Uterus (tissue), 4 donors: ENCODE results near the gene FGFBP1. TPM values are rescaled to one million over a fixed set of nuclear protein-coding genes. Genes with fewer than 3 reads are reported as not detected.

Source experiments
- DNase-seq, 2 donors: peaks; one replicate each; pipeline ENCODE4 v3.0.0-alpha.2; 2019 to 2020
- H3K27ac ChIP-seq, 2 donors: fragments of 200-600 bp; sonication (generic); 1 replicate in 1 of 2; 2 replicates in 1 of 2; pipeline ENCODE4 v1.5.1; 2016 to 2018
- H3K27me3 ChIP-seq, 2 donors: fragments of 200-600 bp; sonication (generic); one replicate each; pipeline ENCODE4 v1.5.1; 2018 to 2019; ENCODE audit warnings: control low read depth in 1 of 2
- H3K36me3 ChIP-seq, 2 donors: fragments of 200-600 bp; sonication (generic); one replicate each; pipeline ENCODE4 v1.5.1; 2019; ENCODE audit warnings: control low read depth in 1 of 2
- H3K4me1 ChIP-seq, 2 donors: fragments of 200-600 bp; sonication (generic); one replicate each; pipeline ENCODE4 v1.5.1; 2018 to 2019; ENCODE audit warnings: control low read depth in 1 of 2
- H3K4me3 ChIP-seq, 2 donors: fragments of 200-600 bp; sonication (generic); 1 replicate in 1 of 2; 2 replicates in 1 of 2; pipeline ENCODE4 v1.5.1; 2018 to 2019; ENCODE audit warnings: mild to moderate bottlenecking in 1 of 2
- H3K9me3 ChIP-seq, 2 donors: fragments of 200-600 bp; sonication (generic); one replicate each; pipeline ENCODE4 v1.5.1; 2019; ENCODE audit warnings: control low read depth in 1 of 2
- POLR2A ChIP-seq, 2 donors: fragments of 450-650 bp; IDR thresholded peaks; one replicate each; pipeline ENCODE4 v1.6.1; 2016; ENCODE audit warnings: antibody characterized with exemption in 2 of 2, mild to moderate bottlenecking in 1 of 2, moderate library complexity in 1 of 2
- intact Hi-C: fragments of 100-400 bp; cut with DNase I; formaldehyde crosslinking; loops from one replicate; pipeline ENCODE4 v1.15.1; 2023; ENCODE audit warnings: low total_unique reads
- total RNA-seq, 4 donors: library from RNA; depleted of rRNA in 3 of 4; stranded (reverse); fragments of >200 nt in 3 of 4; gene quantifications; one replicate each; pipeline versions ENCODE4 v1.1.0 to v1.2.4, GENCODE V29; 2014 to 2023
- TF ChIP-seq, protein P1 (sequence below), 4 experiments: fragments of 200-600 bp in 2 of 4; fragments of 450-650 bp in 2 of 4; sonication (generic) in 2 of 4; IDR thresholded peaks; one replicate each; pipeline ENCODE4 v1.5.1; 2016 to 2019; ENCODE audit warnings: antibody characterized with exemption in 4 of 4, mild to moderate bottlenecking in 2 of 4, moderate library complexity in 1 of 4
- donor health status: DM: yes; HTN: yes; CAD: no.

The FGFBP1 gene
- total RNA-seq, 4 donors from 2014 or later = not detected

- Histone ChIP-seq H3K27ac (no peak overlapping the region), H3K4me1 (no peaks in the 10 kb centered on the region), H3K9me3 (no peaks in the 10 kb centered on the region), H3K27me3 (no peaks in the 10 kb centered on the region), H3K36me3 (no peaks in the 10 kb centered on the region), H3K4me3 (no peak overlapping the region)
- intact Hi-C loops = no loop called here
- no peak for DNase-seq
- TF ChIP-seq, protein P1, sequence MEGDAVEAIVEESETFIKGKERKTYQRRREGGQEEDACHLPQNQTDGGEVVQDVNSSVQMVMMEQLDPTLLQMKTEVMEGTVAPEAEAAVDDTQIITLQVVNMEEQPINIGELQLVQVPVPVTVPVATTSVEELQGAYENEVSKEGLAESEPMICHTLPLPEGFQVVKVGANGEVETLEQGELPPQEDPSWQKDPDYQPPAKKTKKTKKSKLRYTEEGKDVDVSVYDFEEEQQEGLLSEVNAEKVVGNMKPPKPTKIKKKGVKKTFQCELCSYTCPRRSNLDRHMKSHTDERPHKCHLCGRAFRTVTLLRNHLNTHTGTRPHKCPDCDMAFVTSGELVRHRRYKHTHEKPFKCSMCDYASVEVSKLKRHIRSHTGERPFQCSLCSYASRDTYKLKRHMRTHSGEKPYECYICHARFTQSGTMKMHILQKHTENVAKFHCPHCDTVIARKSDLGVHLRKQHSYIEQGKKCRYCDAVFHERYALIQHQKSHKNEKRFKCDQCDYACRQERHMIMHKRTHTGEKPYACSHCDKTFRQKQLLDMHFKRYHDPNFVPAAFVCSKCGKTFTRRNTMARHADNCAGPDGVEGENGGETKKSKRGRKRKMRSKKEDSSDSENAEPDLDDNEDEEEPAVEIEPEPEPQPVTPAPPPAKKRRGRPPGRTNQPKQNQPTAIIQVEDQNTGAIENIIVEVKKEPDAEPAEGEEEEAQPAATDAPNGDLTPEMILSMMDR (IDR thresholded peaks at IDR 0.05) = no peak
- TF ChIP-seq POLR2A (IDR thresholded peaks at IDR 0.05) = no peak
Observed at GRCh38 chr4:15964159-15964558, 25.6 kb upstream of the FGFBP1 start.

DNA sequence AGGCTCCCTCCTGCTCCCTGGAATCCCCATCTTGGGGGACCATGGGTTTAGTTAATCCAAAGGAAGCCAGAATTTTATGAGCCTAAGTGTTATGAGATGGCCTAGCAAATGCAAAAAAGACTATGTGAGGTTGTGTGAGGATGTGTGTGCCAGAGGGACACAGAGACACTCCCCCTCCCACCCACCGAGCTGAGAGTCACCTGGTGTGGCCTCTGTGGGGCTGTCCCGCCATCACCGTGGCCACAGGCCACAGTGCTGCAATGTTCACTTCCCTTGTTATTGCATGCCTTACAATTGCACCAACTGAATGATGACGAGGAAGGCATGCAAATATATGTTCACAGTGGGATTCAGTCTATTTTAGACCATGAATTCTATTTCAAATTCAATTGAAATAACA is 25.0 kb upstream of the FGFBP1 start:
- intact Hi-C loops = no loop called here
- Histone ChIP-seq H3K4me1 (no peaks in the 10 kb centered on the region), H3K27ac (no peak overlapping the region), H3K36me3 (no peaks in the 10 kb centered on the region), H3K27me3 (no peaks in the 10 kb centered on the region), H3K9me3 (no peaks in the 10 kb centered on the region), H3K4me3 (no peak overlapping the region)
- no peak for DNase-seq
- TF ChIP-seq, protein P1 (IDR thresholded peaks at IDR 0.05) = no peak
- TF ChIP-seq POLR2A (IDR thresholded peaks at IDR 0.05) = no peak

DNA sequence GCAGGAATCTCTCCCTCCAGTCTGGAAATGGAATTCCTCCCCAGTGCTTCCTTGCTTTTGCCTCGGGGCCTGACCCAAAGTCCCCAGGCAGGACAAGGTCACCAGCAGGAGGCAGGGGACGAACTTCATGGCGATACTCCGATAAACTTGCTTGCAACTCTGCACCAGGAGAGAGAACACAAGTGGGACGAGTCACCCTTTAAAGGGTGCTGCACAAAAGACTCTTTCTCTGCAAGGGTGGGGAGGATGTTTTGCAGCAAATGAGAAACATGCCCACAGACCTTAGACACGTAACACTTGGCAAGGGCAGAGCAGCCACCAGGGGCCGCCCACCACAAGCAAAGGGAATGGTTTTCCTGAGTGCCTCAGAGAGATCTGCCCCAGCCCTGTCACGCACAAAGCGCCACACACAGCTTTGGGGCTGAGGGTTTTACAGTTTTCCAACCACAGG is 24.5 kb upstream of the FGFBP1 start, which contains the start of gene FGFBP2:
Gene FGFBP2, minus strand, starts transcription at position 175 of the 451 bp plus-strand sequence. Its CDS starts 46 bp downstream, at position 129.
- Histone ChIP-seq H3K9me3 (no peaks in the 10 kb centered on the region), H3K27me3 (no peaks in the 10 kb centered on the region), H3K36me3 (no peaks in the 10 kb centered on the region), H3K4me3 (no peak within 1 kb of the TSS), H3K4me1 (no peaks in the 10 kb centered on the region), H3K27ac (no peak within 1 kb of the TSS)
- no peak for TF ChIP-seq POLR2A (IDR thresholded peaks at IDR 0.05)
- TF ChIP-seq, protein P1 (IDR thresholded peaks at IDR 0.05) = no peak
- no peak for DNase-seq
- intact Hi-C loops = no loop called here

DNA sequence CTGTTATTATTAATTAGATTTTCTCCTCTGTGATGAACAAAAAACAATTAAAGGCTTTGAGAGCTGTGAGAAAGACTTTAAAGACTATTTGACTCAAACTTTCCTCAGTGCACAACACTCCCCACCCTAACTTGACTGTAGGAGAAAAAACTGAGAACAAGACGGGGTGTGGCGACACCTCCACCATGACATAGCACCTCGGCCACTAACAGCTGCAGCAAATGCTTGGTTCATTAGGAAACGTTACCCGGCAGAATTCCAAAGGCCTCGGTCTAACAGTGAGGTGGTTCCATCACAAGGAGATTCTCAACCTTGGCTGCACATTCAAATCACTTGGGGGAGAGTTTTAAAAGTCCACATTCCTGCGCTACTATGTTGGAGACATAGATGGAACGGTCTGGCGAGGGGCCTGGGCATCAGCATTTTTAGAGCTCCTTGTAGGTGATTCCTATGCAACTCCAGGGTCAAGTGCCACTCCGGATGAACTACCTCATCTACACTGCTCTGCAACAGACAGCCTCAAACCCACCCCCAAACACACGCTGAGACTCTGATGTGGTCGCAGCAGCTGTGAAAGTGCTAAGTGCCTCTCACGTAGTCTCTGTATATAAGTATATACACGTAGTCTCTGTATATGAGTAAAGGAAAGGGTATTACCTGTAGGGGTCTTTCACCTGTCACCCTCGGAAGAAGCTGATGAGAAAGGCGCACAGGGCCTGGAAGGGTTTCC is 23.4 kb upstream of the FGFBP1 start:
- Histone ChIP-seq H3K4me3 (no peak overlapping the region), H3K27ac (no peak overlapping the region)
- no peak for DNase-seq

GRCh38 chr4:15958562-15958961 is 20.0 kb upstream of the FGFBP1 start:
- Histone ChIP-seq H3K27ac (no peak overlapping the region), H3K36me3 (no peaks in the 10 kb centered on the region), H3K4me3 (no peak overlapping the region), H3K27me3 (no peaks in the 10 kb centered on the region), H3K4me1 (no peaks in the 10 kb centered on the region), H3K9me3 (no peaks in the 10 kb centered on the region)
- DNase-seq = no peak
- intact Hi-C loops = no loop called here
- no peak for TF ChIP-seq POLR2A (IDR thresholded peaks at IDR 0.05)
- TF ChIP-seq, protein P1 (IDR thresholded peaks at IDR 0.05) = no peak

More for the DNA sequence above, 23.4 kb upstream of the FGFBP1 start:
- no peak for TF ChIP-seq POLR2A (IDR thresholded peaks at IDR 0.05)
- TF ChIP-seq, protein P1 (IDR thresholded peaks at IDR 0.05) = no peak
- intact Hi-C loops = no loop called here
- no peaks in the 10 kb centered on the region for H3K4me1 ChIP-seq
- no peaks in the 10 kb centered on the region for H3K27me3 ChIP-seq
- H3K36me3 ChIP-seq = no peaks in the 10 kb centered on the region
- no peaks in the 10 kb centered on the region for H3K9me3 ChIP-seq
